Measurements from ENCODE around the gene DOCK1.

The DOCK1 gene

GRCh38 chr10:127326883-127327282, 421.7 kb downstream of the DOCK1 start:
- DNase-seq = no peak

GRCh38 chr10:127331696-127332095, 426.5 kb downstream of the DOCK1 start:
- DNase-seq = no peak

GRCh38 chr10:127332631-127333030, 427.4 kb downstream of the DOCK1 start:
- DNase-seq = no peak

GRCh38 chr10:127337801-127338200, 432.6 kb downstream of the DOCK1 start:
- no peak for DNase-seq

DNA sequence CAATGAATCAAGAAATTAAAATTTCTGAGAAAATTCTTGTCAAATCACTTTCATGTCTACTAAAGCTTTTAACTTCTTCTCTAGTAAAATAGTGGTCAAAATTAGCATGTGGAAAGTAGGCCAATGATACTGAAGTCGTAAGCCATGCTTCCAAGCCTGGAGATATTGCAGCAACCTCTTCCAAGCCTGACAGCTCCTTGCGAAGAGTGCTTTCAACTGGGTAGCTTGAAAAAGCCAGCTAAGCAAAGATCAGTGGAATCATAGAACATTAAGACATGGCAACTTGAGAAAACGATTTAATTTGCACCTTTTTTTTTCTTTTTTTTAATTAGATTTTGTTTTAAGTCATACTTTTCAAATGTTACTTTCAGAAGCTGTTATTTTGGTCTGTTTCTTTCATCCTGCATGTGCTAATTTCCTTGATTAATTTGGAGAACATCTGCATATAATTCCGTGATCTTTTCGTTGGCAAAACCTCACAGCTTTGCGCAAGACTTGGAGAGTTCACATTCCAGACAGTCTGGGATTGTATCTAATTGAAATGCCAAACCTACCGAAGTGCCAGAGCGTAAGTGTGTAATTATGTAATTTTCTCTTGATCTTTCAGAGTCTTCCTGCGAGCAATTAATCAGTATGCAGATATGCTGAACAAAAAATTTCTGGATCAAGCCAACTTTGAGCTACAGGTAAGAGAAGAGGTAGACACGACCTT, 433.3 kb downstream of the DOCK1 start:
- DNase-seq = no peak

DNA sequence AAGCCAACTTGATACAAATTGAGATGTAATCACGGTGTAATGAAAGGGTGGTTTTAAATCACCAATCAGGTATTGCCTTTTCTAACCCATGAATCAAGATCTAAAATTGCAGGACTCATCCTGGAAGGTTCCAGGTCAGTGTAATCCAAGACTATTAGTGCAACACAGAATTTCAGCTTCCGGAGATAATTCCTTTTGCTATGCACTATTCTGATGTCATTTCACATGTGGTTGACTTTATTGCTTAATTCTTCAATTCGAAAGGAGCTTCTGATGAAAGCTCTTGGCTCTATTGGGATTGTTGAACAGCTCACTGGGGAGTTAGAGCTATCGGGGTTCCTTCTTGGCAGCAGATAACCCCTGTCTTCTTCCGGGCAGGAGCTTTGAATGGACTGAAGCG, 438.6 kb downstream of the DOCK1 start:
- DNase-seq = no peak

DNA sequence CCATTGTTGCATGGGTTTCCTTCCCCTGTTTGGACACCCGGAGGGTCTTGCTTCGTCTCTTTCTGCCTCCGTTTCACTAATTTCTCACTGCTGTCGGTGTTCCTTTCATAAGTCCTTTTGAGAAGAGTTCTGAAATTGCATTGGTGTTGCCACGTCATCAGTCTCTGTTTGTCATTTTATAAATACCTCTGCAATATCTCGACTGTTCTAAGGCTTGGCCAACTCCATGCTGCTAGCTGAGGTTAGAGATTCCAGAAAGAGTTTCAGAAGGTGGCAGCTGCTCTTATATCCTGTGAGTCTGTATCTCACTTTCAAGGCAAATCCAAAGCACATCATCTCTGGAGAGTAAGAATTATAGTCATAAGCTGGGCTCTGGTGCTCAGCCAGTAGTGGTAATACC, 439.1 kb downstream of the DOCK1 start:
- no peak for DNase-seq

DNA sequence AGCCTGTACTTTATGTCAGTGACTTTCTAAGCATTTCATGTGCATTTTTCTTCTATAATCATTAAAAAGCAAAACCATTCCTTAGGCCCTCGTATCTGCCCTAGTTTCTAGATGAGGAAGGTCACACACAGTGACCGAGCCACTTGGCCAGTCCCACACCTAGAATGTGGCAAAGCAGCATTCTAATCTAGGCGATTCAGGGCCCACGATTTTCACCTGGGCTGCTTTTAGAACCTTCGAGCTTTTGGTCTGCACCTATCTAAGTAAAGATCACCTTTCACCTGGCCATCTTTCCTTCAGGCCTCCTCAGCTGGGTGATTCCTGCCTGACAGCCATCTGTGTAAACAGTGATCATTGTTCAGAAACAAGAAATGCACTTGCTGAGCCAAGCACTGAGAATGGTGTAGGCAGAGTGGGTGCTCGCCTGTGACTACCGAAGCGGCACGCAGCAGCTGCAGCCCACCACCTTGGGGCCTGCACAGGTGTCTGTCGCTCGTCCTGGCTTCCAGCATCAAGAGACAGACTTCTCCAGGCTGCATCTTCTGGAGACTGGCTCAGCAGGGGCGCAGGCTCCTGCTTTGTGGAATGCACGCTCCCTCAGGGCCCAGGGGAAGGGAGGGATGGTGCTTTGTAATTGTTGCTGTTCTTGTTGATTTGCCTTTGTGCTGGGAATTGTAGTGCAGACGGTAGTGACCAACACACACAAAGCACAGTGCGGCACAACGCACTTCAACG, 440.2 kb downstream of the DOCK1 start:
- DNase-seq = no peak

DNA sequence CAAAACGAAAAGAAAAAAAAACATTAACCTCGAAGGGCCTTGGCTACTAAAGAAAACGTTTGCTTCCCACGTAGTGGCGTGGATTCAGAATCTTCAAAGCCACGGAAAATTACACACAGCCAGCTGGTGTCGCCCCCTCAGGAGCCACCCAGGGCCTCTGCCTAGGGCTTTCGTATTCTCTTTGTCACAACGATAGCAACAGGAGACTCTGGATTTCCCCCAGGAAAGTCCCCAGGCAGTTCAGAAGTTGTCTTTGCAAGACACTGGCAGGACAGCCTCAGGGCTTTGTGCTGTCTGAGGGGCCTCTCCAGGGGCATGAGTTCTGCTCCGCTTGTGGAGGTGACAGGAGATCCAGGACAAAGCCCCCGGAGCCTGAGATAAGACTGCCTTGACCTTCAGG, 441.4 kb downstream of the DOCK1 start:
- DNase-seq = no peak

- no peak for DNase-seq
Measured at GRCh38 chr10:127347202-127347959, 442.2 kb downstream of the DOCK1 start.

GRCh38 chr10:127349737-127350136, 444.5 kb downstream of the DOCK1 start:
- no peak for DNase-seq

DNA sequence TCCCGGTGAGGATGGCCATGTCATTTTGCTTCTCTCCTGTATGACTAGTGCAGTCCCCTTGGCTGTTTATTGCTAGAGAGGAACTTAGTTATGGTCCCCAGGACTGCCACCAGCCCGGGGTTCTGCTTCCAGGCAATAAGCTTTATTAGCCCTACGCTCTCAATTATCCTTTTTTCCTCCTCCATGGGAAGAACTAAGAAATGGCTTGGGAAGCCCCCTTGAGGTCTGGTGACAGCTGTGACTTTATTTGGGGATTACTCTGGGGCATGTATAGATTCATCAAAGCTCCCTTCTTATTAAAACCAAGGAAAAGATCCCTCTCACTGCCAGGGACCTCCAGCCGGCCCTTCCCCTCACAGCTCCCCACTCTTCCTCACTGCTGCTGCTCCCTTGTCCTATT, 446.3 kb downstream of the DOCK1 start:
- DNase-seq = no peak

GRCh38 chr10:127353544-127353943, 448.3 kb downstream of the DOCK1 start:
- DNase-seq = no peak

GRCh38 chr10:127354255-127354654, 449.0 kb downstream of the DOCK1 start:
- peak; percentile 5 for DNase-seq

DNA sequence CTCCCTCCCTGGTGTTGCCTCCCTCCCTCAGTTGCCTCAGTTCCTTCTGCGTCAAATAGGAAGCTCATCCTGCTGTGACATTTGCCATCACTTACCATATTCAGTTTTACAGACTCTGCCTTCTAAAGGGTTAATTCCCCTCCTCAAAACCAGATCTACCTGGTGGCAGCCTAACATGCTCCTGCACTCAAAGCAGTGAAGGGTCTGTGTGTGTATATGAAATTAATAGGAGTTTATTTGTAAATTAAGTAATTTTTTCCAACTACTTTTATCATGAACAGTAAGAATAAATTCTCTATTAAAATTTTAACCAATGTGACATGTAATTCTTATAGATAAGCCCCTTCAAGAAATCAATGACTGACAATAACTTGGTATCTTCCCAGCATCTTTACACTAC, 449.8 kb downstream of the DOCK1 start:
- DNase-seq = no peak

- no peak for DNase-seq
Measured at GRCh38 chr10:127356360-127356759, 451.1 kb downstream of the DOCK1 start.

DNA sequence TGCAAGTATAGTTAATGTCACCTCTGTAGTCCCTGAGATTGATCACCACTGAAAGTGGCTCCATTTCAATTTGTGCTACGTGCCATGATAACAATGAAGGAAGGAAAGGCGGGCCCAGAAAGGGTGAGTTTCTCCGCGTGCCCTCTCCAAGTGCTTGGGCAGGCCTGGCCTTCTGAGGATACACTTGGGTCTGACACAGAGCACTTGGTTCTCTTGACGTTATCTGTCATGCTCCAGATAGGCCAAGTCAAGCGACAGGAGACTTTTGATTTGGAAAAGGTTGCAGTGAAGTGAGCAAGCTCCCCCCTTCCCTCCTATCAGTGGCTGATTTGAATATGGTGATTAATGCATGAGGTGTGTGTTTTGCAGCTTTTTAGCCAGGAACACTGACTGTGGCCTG, 452.0 kb downstream of the DOCK1 start:
- no peak for DNase-seq

GRCh38 chr10:127358337-127358736, 453.1 kb downstream of the DOCK1 start:
- DNase-seq = no peak

- no peak for DNase-seq
Measured at GRCh38 chr10:127364034-127364433, 458.8 kb downstream of the DOCK1 start.

GRCh38 chr10:127368101-127368500, 462.9 kb downstream of the DOCK1 start:
- DNase-seq = no peak

- no peak for DNase-seq
Measured at GRCh38 chr10:127368929-127369328, 463.7 kb downstream of the DOCK1 start.

DNA sequence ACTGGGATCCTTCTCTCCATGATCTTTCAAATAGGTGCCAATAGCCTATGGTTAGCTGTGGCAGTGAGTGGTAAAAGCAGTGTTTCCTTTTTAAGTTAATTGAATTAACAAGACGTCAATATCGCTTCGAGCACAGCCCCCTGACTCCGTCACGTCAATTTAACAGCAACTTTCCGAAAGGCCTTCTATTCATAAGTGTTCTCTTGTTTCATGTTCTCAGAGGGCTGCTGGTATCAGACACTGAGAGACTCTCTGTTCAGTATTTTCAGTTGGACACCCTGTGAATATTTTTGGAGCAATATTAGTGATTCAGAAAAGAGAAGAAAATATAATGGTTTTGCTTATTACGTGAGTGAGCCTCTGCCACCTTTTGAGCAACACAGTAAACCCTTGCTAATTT, 465.4 kb downstream of the DOCK1 start:
- DNase-seq = no peak

DNA sequence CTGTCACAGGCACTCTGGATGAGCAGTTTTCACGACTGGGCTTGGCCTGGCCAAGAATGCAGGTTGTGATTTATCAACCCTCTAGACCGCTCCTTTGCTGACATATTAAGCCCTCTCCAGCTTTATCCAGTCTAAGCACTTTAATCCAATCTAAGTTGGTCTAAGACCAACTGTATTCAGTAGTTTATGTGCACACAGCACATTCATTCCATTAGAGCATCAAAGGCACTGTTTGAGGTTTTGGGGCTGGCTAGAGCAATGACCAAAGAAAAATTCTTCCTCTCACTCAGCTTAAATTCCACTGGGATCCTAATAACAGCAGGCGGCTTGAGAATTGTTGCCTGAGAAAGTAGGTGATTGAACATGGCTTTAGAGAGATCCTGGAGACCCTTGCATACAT, 467.1 kb downstream of the DOCK1 start:
- DNase-seq = no peak

- DNase-seq = no peak
Measured at GRCh38 chr10:127374074-127374680, 468.9 kb downstream of the DOCK1 start.
